ENCODE measurements around the gene FBN1. TPM values are rescaled to one million over a fixed set of nuclear protein-coding genes. Genes with fewer than 3 reads are reported as not detected.

Gene FBN1
- 23.1 TPM for total RNA-seq

GRCh38 chr15:48645558-48646330 lies at the start of gene FBN1:
Gene FBN1 (minus strand): TSS chr15:48645709. CDS start chr15:48644769, 940 bp downstream.

Other genes with a start within 250 kb of the FBN1 start
- gene CEP152, start 165.4 kb upstream of the FBN1 start, total RNA-seq: 3.5 TPM
- gene EID1, start 232.4 kb upstream of the FBN1 start, total RNA-seq: 232 TPM